Testis (tissue), 3 donors: Measurements from ENCODE around the gene GDAP1L1. TPM values are rescaled to one million over a fixed set of nuclear protein-coding genes. Genes with fewer than 3 reads are reported as not detected.

Experiments used
- DNase-seq: peaks from one replicate; pipeline ENCODE4 v3.0.0-alpha.2; 2019
- H3K27ac ChIP-seq, 2 donors: fragments of 200-600 bp; sonication (generic); one replicate each; pipeline ENCODE4 v1.5.1; 2019
- H3K27me3 ChIP-seq: fragments of 200-600 bp; sonication (generic); one replicate; pipeline ENCODE4 v1.5.1; 2019
- H3K36me3 ChIP-seq: fragments of 200-600 bp; sonication (generic); one replicate; pipeline ENCODE4 v1.5.1; 2017; ENCODE audit warnings: low read depth; ENCODE audit errors: missing control alignments
- H3K4me1 ChIP-seq: fragments of 200-600 bp; sonication (generic); one replicate; pipeline ENCODE4 v1.5.1; 2019
- H3K4me3 ChIP-seq, 2 donors: fragments of 200-600 bp; sonication (generic); one replicate each; pipeline ENCODE4 v1.5.1; 2017 to 2019
- H3K9me3 ChIP-seq: fragments of 200-600 bp; sonication (generic); one replicate; pipeline ENCODE4 v1.5.1; 2017
- POLR2A ChIP-seq: fragments of 450-650 bp; IDR thresholded peaks from one replicate; pipeline ENCODE4 v1.6.1; 2017; ENCODE audit warnings: antibody characterized with exemption, mild to moderate bottlenecking, moderate library complexity
- WGBS, 2 donors: methylation state at CpG; one replicate each; pipeline ENCODE4 v1.1.5; 2018; 5-methylcytosine and 5-hydroxymethylcytosine counted together
- intact Hi-C: fragments of 100-400 bp; cut with DNase I; formaldehyde crosslinking; loops from one replicate; pipeline ENCODE4 v1.15.1; 2023; ENCODE audit warnings: low total_unique reads
- polyA plus RNA-seq: library from polyadenylated mRNA; stranded (reverse); fragments of 350-450 nt; fragmentation: Illumina TruSeq; extraction: RNeasy Lipid Tissue Mini Kit (QIAGEN cat#74804); gene quantifications from one replicate; pipeline ENCODE4 v1.2.3, GENCODE V29; 2014; ENCODE audit warnings: low read depth, low replicate concordance; ENCODE audit not compliant: insufficient read depth
- total RNA-seq, 2 donors: library from RNA; depleted of rRNA; stranded (reverse); fragments of >200 nt; gene quantifications; one replicate each; pipeline ENCODE4 v1.2.3, GENCODE V29; 2016
- TF ChIP-seq, protein P1 (sequence below), 3 experiments: fragments of 450-650 bp in 2 of 3; fragments of 200-600 bp in 1 of 3; sonication (generic) in 1 of 3; IDR thresholded peaks; one replicate each; pipeline ENCODE4 v1.5.1; 2016 to 2019; ENCODE audit warnings: antibody characterized with exemption in 3 of 3, mild to moderate bottlenecking in 2 of 3, moderate library complexity in 1 of 3

GDAP1L1 gene
- total and polyA plus RNA-seq, 3 donors from 2014 or later, result 1.3 to 2.7 (median 1.7) TPM

DNA sequence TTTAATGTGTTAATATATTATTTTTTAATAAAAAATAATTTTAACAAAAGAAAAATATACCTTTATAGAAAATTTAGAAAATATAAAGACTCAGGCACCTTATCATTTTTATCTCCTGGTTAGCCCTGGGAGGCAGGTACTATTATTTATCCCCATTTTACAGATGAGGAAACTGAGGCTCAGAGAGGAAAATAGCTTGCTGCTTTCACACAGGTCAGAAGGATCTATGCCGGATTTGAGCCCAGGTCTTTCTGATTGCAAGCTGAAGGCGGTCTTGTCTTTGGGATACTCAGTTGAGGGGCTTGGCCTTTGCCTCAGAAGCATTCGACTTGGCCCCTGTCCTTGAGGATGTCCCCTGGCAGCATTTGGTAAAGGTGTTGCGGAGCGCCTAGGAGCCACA is 25.1 kb upstream of the GDAP1L1 start:
- Histone ChIP-seq H3K9me3 (no peaks in the 10 kb centered on the region), H3K4me1 (peaks cover 9% of the 10 kb centered on the region), H3K4me3 (no peak overlapping the region), H3K27me3 (no peaks in the 10 kb centered on the region), H3K27ac (no peak overlapping the region), H3K36me3 (no peaks in the 10 kb centered on the region)
- no peak for DNase-seq
- 91 to 96% methylated on average over 5 of the region's 5 CpGs for WGBS, 2 donors
- TF ChIP-seq, protein P1, sequence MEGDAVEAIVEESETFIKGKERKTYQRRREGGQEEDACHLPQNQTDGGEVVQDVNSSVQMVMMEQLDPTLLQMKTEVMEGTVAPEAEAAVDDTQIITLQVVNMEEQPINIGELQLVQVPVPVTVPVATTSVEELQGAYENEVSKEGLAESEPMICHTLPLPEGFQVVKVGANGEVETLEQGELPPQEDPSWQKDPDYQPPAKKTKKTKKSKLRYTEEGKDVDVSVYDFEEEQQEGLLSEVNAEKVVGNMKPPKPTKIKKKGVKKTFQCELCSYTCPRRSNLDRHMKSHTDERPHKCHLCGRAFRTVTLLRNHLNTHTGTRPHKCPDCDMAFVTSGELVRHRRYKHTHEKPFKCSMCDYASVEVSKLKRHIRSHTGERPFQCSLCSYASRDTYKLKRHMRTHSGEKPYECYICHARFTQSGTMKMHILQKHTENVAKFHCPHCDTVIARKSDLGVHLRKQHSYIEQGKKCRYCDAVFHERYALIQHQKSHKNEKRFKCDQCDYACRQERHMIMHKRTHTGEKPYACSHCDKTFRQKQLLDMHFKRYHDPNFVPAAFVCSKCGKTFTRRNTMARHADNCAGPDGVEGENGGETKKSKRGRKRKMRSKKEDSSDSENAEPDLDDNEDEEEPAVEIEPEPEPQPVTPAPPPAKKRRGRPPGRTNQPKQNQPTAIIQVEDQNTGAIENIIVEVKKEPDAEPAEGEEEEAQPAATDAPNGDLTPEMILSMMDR (IDR thresholded peaks at IDR 0.05), result no peak
- TF ChIP-seq POLR2A, result no peak
- intact Hi-C loops, result no loop called here

DNA sequence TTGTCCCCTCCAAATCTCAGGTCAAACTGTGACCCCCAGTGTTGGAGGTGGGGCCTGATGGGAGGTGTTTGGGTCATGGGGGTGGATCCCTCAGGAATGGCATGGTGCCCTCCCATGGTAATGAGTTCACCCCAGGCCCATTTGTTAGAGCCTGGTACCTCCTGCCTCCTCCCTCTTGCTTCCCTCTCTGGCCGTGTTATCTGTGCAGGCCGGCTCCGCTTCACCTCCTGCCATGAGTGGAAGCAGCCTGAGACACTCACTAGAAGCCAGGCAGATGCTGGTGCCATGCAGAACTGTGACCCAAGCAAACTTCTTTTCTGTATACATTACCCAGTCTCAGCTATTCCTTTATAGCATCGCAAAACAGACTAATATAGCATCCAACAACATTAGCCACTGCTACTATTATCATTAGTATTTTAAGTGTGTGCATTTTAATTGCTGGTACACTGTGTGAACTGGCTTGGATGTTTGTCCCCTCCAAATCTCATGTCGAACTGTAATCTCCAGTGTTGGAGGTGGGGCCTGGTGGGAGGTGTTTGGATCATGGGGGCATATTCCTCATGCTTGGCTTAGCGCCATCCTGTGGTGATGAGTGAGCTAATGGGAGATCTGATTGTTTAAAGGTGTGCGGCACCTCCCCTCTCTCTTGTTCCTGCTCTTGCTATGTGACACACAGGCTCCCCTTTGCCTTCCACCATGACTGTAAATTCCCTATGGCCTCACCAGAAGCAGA is 24.3 kb upstream of the GDAP1L1 start:
- intact Hi-C loops, result no loop called here

DNA sequence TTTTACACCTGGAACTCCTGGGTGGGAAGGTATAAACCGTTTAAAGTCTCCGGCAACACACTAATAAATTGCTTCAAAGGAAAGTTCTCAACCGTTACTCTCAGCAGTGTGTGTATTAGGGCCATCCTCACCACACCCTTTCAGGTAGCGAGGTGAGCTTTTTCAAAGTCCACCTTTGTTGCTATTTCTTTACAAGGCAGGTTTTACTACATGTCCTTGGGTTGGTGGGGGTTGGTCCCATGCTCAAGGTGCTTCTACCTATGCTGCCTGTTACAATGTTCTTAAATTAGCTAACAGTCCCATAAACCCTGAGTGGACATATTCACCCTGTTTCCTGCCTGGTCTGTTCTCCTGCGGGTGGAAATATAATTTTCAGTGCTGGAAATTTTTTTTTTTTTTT is 23.4 kb upstream of the GDAP1L1 start:
- Histone ChIP-seq H3K9me3 (no peaks in the 10 kb centered on the region), H3K36me3 (no peaks in the 10 kb centered on the region), H3K27me3 (no peaks in the 10 kb centered on the region), H3K4me1 (no peaks in the 10 kb centered on the region), H3K4me3 (no peak overlapping the region), H3K27ac (no peak overlapping the region)
- intact Hi-C loops, result no loop called here
- 79 to 90% methylated on average over 5 of the region's 5 CpGs for WGBS, 2 donors
- no peak for DNase-seq
- TF ChIP-seq POLR2A, result no peak

More for the DNA sequence above, 24.3 kb upstream of the GDAP1L1 start:
- no peaks in the 10 kb centered on the region for H3K36me3 ChIP-seq
- 64 to 71% methylated on average over 7 of the region's 7 CpGs for WGBS, 2 donors
- H3K4me1 ChIP-seq, result peaks cover 6% of the 10 kb centered on the region
- H3K27ac ChIP-seq, result no peak overlapping the region
- no peaks in the 10 kb centered on the region for H3K27me3 ChIP-seq
- no peak for DNase-seq
- no peak for TF ChIP-seq POLR2A
- TF ChIP-seq, protein P1 (IDR thresholded peaks at IDR 0.05), result no peak
- H3K4me3 ChIP-seq, result no peak overlapping the region
- H3K9me3 ChIP-seq, result no peaks in the 10 kb centered on the region

DNA sequence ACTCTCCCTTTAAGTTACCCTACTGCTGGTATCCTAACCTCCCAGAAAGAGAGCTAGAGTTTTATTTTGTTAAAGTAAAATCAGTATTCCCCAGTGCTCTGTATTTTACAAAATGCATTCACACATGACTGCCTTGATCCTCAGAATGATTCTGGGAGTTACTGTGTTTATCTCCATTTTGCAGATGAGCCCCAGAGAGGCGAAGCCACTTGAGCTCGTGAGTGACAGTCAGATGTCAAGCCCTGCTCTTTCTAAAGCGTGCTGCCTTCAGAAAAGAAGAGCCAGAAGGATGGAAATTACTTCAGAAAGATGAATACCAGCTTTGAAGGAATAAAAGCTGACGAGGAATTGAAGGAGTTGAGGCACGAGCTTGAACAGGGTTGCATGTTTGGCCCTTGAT is 22.5 kb upstream of the GDAP1L1 start:
- no peaks in the 10 kb centered on the region for H3K36me3 ChIP-seq
- no peaks in the 10 kb centered on the region for H3K9me3 ChIP-seq
- intact Hi-C loops, result no loop called here
- no peak for DNase-seq
- WGBS, 2 donors, result 89 to 91% methylated on average over 5 of the region's 5 CpGs
- no peak overlapping the region for H3K4me3 ChIP-seq
- H3K27me3 ChIP-seq, result no peaks in the 10 kb centered on the region
- TF ChIP-seq POLR2A, result no peak
- TF ChIP-seq, protein P1 (IDR thresholded peaks at IDR 0.05), result no peak
- no peaks in the 10 kb centered on the region for H3K4me1 ChIP-seq
- H3K27ac ChIP-seq, result no peak overlapping the region

DNA sequence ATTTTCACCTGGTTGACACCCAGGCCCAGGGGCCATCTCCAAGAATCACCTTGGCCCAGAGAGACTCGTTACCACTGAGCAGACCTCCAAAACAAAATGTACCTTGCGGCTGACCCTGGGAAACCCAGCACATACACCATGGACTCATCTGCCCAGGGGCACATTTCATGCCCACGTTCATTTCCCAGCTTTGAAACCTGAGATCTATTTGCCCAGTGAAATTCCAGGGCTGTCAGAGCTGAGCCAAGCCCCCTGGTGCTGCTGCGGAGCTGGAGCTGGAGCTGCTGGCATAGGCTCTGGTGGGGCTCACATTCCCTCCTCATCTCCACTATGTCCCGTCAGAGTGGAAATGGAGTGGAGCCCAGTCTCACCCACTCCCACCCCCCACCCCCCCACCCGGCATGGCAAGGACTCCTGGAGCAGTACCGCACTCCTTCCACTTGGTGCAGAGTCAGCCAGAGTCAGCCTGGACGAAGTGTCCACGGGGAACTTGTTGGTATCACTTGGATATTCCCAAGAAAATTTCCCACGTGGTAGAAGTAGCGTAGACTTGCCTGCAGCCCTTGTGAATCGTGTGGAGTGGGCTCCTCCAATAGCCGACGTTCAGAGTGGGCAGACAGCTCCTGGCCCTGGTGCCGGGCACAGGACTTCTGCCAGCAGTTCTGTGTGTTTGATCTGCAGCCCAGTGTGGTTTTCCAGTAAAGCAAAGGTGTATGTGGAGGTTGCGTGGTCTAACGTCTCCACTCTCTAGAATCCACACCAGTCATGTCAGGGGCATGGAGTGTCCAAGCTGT is 18.4 kb upstream of the GDAP1L1 start:
- TF ChIP-seq, protein P1 (IDR thresholded peaks at IDR 0.05), result no peak
- TF ChIP-seq POLR2A, result no peak
- intact Hi-C loops, result no loop called here
- DNase-seq, result no peak

More for the DNA sequence above, 18.4 kb upstream of the GDAP1L1 start:
- Histone ChIP-seq H3K9me3 (no peaks in the 10 kb centered on the region), H3K27ac (no peak overlapping the region), H3K4me3 (no peak overlapping the region), H3K36me3 (no peaks in the 10 kb centered on the region), H3K4me1 (no peaks in the 10 kb centered on the region), H3K27me3 (no peaks in the 10 kb centered on the region)
- 82 to 87% methylated on average over 17 of the region's 17 CpGs for WGBS, 2 donors
